GM12878 (cell line): Measurements from ENCODE around the gene LSM12. TPM values are rescaled to one million over a fixed set of nuclear protein-coding genes. Genes with fewer than 3 reads are reported as not detected.

ENCODE experiments used
- ATAC-seq: fragments of 200-7000 bp; cut with Tn5 transposase; 3 replicates; pipeline ENCODE4 v1.9.1; 2020; ENCODE audit warnings: mild to moderate bottlenecking, moderate library complexity
- BruUV-seq: library from RNA; stranded (reverse); fragments of 400-500 nt; replicated peaks from 2 replicates; lab custom pipeline; 2021; lab: Mats Ljungman, UMichigan
- CTCF ChIA-PET: fragments of 300-600 bp; sonication (Branson Sonifier 250); formaldehyde crosslinking; extraction: SDS; loops from one replicate; lab custom pipeline; 2021; ENCODE audit warnings: inconsistent platforms; lab: Yijun Ruan, JAX
- POLR2A ChIA-PET: fragments of 350-600 bp; formaldehyde crosslinking; extraction: SDS; loops from one replicate; lab custom pipeline; 2021; ENCODE audit warnings: inconsistent platforms; lab: Charles Lee
- RAD21 ChIA-PET: fragments of 300-600 bp; sonication (Branson Sonifier 250); formaldehyde crosslinking; loops from one replicate; lab custom pipeline; 2023; ENCODE audit warnings: antibody characterized with exemption; ENCODE audit not compliant: unreplicated experiment; lab: Charles Lee
- SMC1A ChIA-PET: fragments of 300-600 bp; sonication (Branson Sonifier 250); formaldehyde crosslinking; loops from one replicate; lab custom pipeline; 2023; ENCODE audit not compliant: unreplicated experiment, uncharacterized antibody; lab: Charles Lee
- DNase-seq: peaks from one replicate; pipeline ENCODE4 v3.0.0-alpha.2; 2011; ENCODE audit warnings: low read depth, low spot score
- FAIRE-seq: peaks from 3 replicates; lab custom pipeline; 2011; peaks lifted over from hg19 to GRCh38; lab: Jason Lieb, UNC
- H2AFZ ChIP-seq: 2 replicates; pipeline ENCODE4 v1.6.0; 2011; ENCODE audit warnings: low read depth, low read length, control low read depth; ENCODE audit not compliant: control insufficient read depth
- H3K27ac ChIP-seq: 2 replicates; pipeline ENCODE4 v1.5.1; 2011; ENCODE audit warnings: control low read depth; ENCODE audit not compliant: control insufficient read depth, insufficient read depth
- H3K27me3 ChIP-seq, 2 experiments: replicated peaks in 1 of 2; 2 replicates each; pipeline versions ENCODE4 v1.6.0 to v1.6.1; 2011; ENCODE audit warnings: low read length in 1 of 2; ENCODE audit not compliant: control insufficient read depth in 2 of 2, insufficient read depth in 2 of 2
- H3K36me3 ChIP-seq, 2 experiments: 2 replicates each; pipeline ENCODE4 v1.5.1; 2011; ENCODE audit warnings: low read length in 1 of 2; ENCODE audit not compliant: control insufficient read depth in 2 of 2, insufficient read depth in 2 of 2
- H3K4me1 ChIP-seq: 2 replicates; pipeline ENCODE4 v1.6.1; 2011; ENCODE audit warnings: mild to moderate bottlenecking, low read length, moderate library complexity, mixed read lengths; ENCODE audit not compliant: control insufficient read depth, insufficient read depth
- H3K4me2 ChIP-seq: 2 replicates; pipeline ENCODE4 v1.6.0; 2011; ENCODE audit warnings: control low read depth; ENCODE audit not compliant: control insufficient read depth, insufficient read depth
- H3K4me3 ChIP-seq: fragments of 200-600 bp; sonication (generic); 2 replicates; pipeline ENCODE4 v1.5.1; 2016
- H3K79me2 ChIP-seq: 2 replicates; pipeline ENCODE4 v1.6.0; 2011; ENCODE audit warnings: low read length; ENCODE audit not compliant: control insufficient read depth, insufficient read depth
- H3K9ac ChIP-seq: 2 replicates; pipeline ENCODE4 v1.8.0; 2011; ENCODE audit warnings: low read length, control low read depth, mixed read lengths; ENCODE audit not compliant: control insufficient read depth, insufficient read depth
- H3K9me3 ChIP-seq: replicated peaks from 3 replicates; pipeline ENCODE4 v1.5.1; 2011; ENCODE audit warnings: mild to moderate bottlenecking, low read length; ENCODE audit not compliant: control insufficient read depth, insufficient read depth
- H4K20me1 ChIP-seq: 2 replicates; pipeline ENCODE4 v1.6.0; 2011; ENCODE audit not compliant: control insufficient read depth, insufficient read depth
- CEBPZ ChIP-seq: fragments of 150-350 bp; IDR thresholded peaks from 2 replicates; pipeline ENCODE4 v1.6.1; 2016; ENCODE audit warnings: low read depth, low read length
- E4F1 ChIP-seq: fragments of 450-650 bp; IDR thresholded peaks from 2 replicates; pipeline ENCODE4 v1.6.1; 2018; ENCODE audit warnings: borderline replicate concordance, mild to moderate bottlenecking; ENCODE audit not compliant: partially characterized antibody
- FOXM1 ChIP-seq: IDR thresholded peaks from 2 replicates; pipeline ENCODE4 v1.6.1; 2012; ENCODE audit warnings: low read depth, mild to moderate bottlenecking, inconsistent platforms, low read length, moderate library complexity
- HSF1 ChIP-seq: fragments of 150-350 bp; IDR thresholded peaks from 2 replicates; pipeline ENCODE4 v1.6.1; 2014; ENCODE audit warnings: mild to moderate bottlenecking, low read depth, low read length
- JUND ChIP-seq: IDR thresholded peaks from 2 replicates; pipeline ENCODE4 v1.6.1; 2012; ENCODE audit warnings: low read depth, mild to moderate bottlenecking, low read length, improper control_type of control experiment, moderate library complexity
- NFYA ChIP-seq: IDR thresholded peaks from 2 replicates; pipeline ENCODE4 v1.6.1; 2011; ENCODE audit warnings: low read depth, mild to moderate bottlenecking, low read length, improper control_type of control experiment, borderline replicate concordance
- PAX8 ChIP-seq: fragments of 450-650 bp; IDR thresholded peaks from 2 replicates; pipeline ENCODE4 v1.6.1; 2017; ENCODE audit warnings: mild to moderate bottlenecking, moderate library complexity
- RELB ChIP-seq: fragments of 450-650 bp; IDR thresholded peaks from 2 replicates; pipeline ENCODE4 v1.6.1; 2017; ENCODE audit warnings: low read depth, mild to moderate bottlenecking, moderate library complexity
- SMAD1 ChIP-seq: fragments of 450-650 bp; IDR thresholded peaks from 2 replicates; pipeline ENCODE4 v1.6.1; 2018; ENCODE audit warnings: mild to moderate bottlenecking, low read depth; ENCODE audit not compliant: partially characterized antibody
- ZBED1 ChIP-seq: IDR thresholded peaks from 2 replicates; pipeline ENCODE4 v1.6.1; 2016; ENCODE audit warnings: borderline replicate concordance
- WGBS: methylation state at CpG from one replicate; pipeline ENCODE4 v1.1.6; 2016; ENCODE audit warnings: low lambda C conversion rate; ENCODE audit not compliant: insufficient replicate concordance, insufficient coverage; ENCODE audit errors: missing lambda C conversion rate; 5-methylcytosine and 5-hydroxymethylcytosine counted together
- in situ Hi-C: fragments of 300-500 bp; cut with MboI; formaldehyde crosslinking; loops from 9 replicates; pipeline ENCODE4 v1.14.3; 2018; ENCODE audit warnings: mixed read lengths
- intact Hi-C: fragments of 100-400 bp; cut with micrococcal nuclease; formaldehyde crosslinking; loops from one replicate; pipeline ENCODE4 v1.14.2; 2022; ENCODE audit not compliant: unreplicated experiment
- polyA plus RNA-seq, 11 experiments: library from polyadenylated mRNA; depleted of rRNA in 4 of 11; unstranded in 6 of 11; stranded (reverse) in 5 of 11; fragments of >200 nt; fragmentation: Nextera tagmentation in 4 of 11; fragmentation: Illumina TruSeq in 1 of 11; extraction: Ambion mirVana in 4 of 11; extraction: Trizol in 1 of 11; gene quantifications; 1 replicate in 1 of 11; 2 replicates in 10 of 11; pipeline versions ENCODE4 v1.2.1 to v1.2.3, GENCODE V29; 2011 to 2016; ENCODE audit warnings: inconsistent platforms in 2 of 11, missing spikeins in 2 of 11, low read depth in 1 of 11
- total RNA-seq, 4 experiments: library from RNA; depleted of rRNA in 3 of 4; stranded (reverse); fragments of >200 nt in 3 of 4; fragmentation: Illumina TruSeq in 1 of 4; extraction: Trizol in 1 of 4; gene quantifications; 2 replicates each; pipeline versions ENCODE4 v1.2.1 to v1.2.3, GENCODE V29; 2013 to 2021

The LSM12 gene
- total and polyA plus RNA-seq, 10 of the 15 experiments (the other 5 are each of a cell fraction or from before 2014, with no cell fraction given), result 51.1 to 206 (median 70.8) TPM

- TF ChIP-seq ZBED1, result no peak
Observed at GRCh38 chr17:44012391-44012790, 54.1 kb downstream of the LSM12 start (continued).

GRCh38 chr17:44011876-44012275, 54.6 kb downstream of the LSM12 start:
- Histone ChIP-seq H2AFZ (no peak overlapping the region), H3K27ac (no peak overlapping the region), H3K4me3 (no peak overlapping the region), H4K20me1 (no peaks in the 10 kb centered on the region), H3K27me3 (no peaks in the 10 kb centered on the region; a peak in 1 of 4 replicates), H3K4me1 (peaks cover 19% of the 10 kb centered on the region), H3K9me3 (no peaks in the 10 kb centered on the region), H3K4me2 (no peak overlapping the region), H3K9ac (no peak overlapping the region), H3K79me2 (peaks cover 8% of the 10 kb centered on the region), H3K36me3 (no peaks in the 10 kb centered on the region)
- ChIA-PET SMC1A (interaction anchor here (0.8 kb wide), 1 partner anchor 30 kb away, joined by 3 read pairs; no protein-coding TSS in a partner anchor), RAD21 (no interaction called here), POLR2A (interaction anchor here (0.6 kb wide), 1 partner anchor 635 kb away, joined by 7 read pairs; no protein-coding TSS in a partner anchor), CTCF (interaction anchor here (1.8 kb wide), 1 partner anchor 157 kb away, joined by 4 read pairs; no protein-coding TSS in a partner anchor)
- no peak for DNase-seq
- TF ChIP-seq SMAD1 (no peak), NFYA (no peak), JUND (no peak), CEBPZ (no peak), RELB (no peak), PAX8 (no peak), E4F1 (no peak), HSF1 (no peak), FOXM1 (no peak)
- in situ Hi-C loops (loop anchor here (25.0 kb wide), 1 partner anchor 800 kb away; the partner anchor contains the start of gene TMEM106A), intact Hi-C loops (no loop called here)
- no peak for ATAC-seq
- WGBS, result 92% methylated on average over 9 of the region's 9 CpGs
- BruUV-seq, result no TSS peak
- no peak for FAIRE-seq
